ENCODE results near the gene TUT4.

GRCh38 chr1:52511851-52512615 is 40.9 kb downstream of the TUT4 start:
- TF ChIP-seq EZH2 (IDR thresholded peaks at IDR 0.05; ENCODE audit: borderline replicate concordance, low read depth, low read length, severe bottlenecking) (no peak), CTCF (IDR thresholded peaks at IDR 0.05; ENCODE audit: extremely low read depth in 1 of 2, insufficient read depth in 1 of 2, low read depth in 1 of 2, low read length in 2 of 2) (no peak), POLR2A (IDR thresholded peaks at IDR 0.05; ENCODE audit: low read depth, low read length) (no peak), MAX (IDR thresholded peaks at IDR 0.05; ENCODE audit: insufficient read depth, insufficient read length) (no peak), POLR2AphosphoS5 (IDR thresholded peaks at IDR 0.05; ENCODE audit: insufficient read depth, low read depth, low read length) (no peak), GATA2 (IDR thresholded peaks at IDR 0.05; ENCODE audit: insufficient read depth, insufficient read length, low read depth, low read length) (no peak), JUN (IDR thresholded peaks at IDR 0.05; ENCODE audit: borderline replicate concordance, insufficient read depth, insufficient read length, low read depth) (no peak), MYC (IDR thresholded peaks at IDR 0.05; ENCODE audit: low read depth, low read length) (no peak)

All from endothelial cell of umbilical vein (primary cell).